Endothelial cell (in vitro differentiated cells): Measurements from ENCODE around the gene ANAPC2. TPM values are rescaled to one million over a fixed set of nuclear protein-coding genes. Genes with fewer than 3 reads are reported as not detected.

Experiments used
- DNase-seq: peaks from one replicate; pipeline ENCODE4 v3.0.0; 2021; ENCODE audit warnings: low spot score
- H3K27ac Mint-ChIP-seq: one replicate; pipeline ENCODE4 v1.8.0; 2021; ENCODE audit warnings: mixed read lengths, inconsistent platforms; ENCODE audit not compliant: unreplicated experiment
- H3K27me3 Mint-ChIP-seq: one replicate; pipeline ENCODE4 v1.8.0; 2021; ENCODE audit warnings: mild to moderate bottlenecking, moderate library complexity, mixed read lengths, inconsistent platforms; ENCODE audit not compliant: unreplicated experiment
- H3K36me3 Mint-ChIP-seq: one replicate; pipeline ENCODE4 v1.8.0; 2021; ENCODE audit warnings: mild to moderate bottlenecking, low read depth, mixed read lengths, inconsistent platforms; ENCODE audit not compliant: unreplicated experiment
- H3K4me1 Mint-ChIP-seq: one replicate; pipeline ENCODE4 v1.8.0; 2021; ENCODE audit warnings: mild to moderate bottlenecking, mixed read lengths, inconsistent platforms; ENCODE audit not compliant: unreplicated experiment
- H3K4me3 Mint-ChIP-seq: one replicate; pipeline ENCODE4 v1.8.0; 2021; ENCODE audit warnings: mild to moderate bottlenecking, mixed read lengths, inconsistent platforms; ENCODE audit not compliant: unreplicated experiment
- H3K9me3 Mint-ChIP-seq: one replicate; pipeline ENCODE4 v1.8.0; 2021; ENCODE audit warnings: mixed read lengths, inconsistent platforms; ENCODE audit not compliant: unreplicated experiment
- CTCF ChIP-seq: fragments of 200-600 bp; sonication (generic); IDR thresholded peaks from one replicate; pipeline ENCODE4 v1.5.0; 2021; ENCODE audit warnings: antibody characterized with exemption; ENCODE audit not compliant: unreplicated experiment
- total RNA-seq: library from RNA; stranded (reverse); fragmentation: NEBNext Ultra II Directional; extraction: Animal tissue kit (Norgen Biotek cat#: 25700); gene quantifications from one replicate; pipeline ENCODE4 v1.2.1, GENCODE V29; 2021; ENCODE audit not compliant: unreplicated experiment

The ANAPC2 gene
- total RNA-seq, 1 donor from 2014 or later: 76.8 TPM

- H3K9me3 Mint-ChIP-seq: no peaks in the 10 kb centered on the region
- H3K4me1 Mint-ChIP-seq: no peaks in the 10 kb centered on the region
- no peak overlapping the region for H3K27ac Mint-ChIP-seq
- H3K36me3 Mint-ChIP-seq: no peaks in the 10 kb centered on the region
- H3K4me3 Mint-ChIP-seq: no peak overlapping the region
- no peak for TF ChIP-seq CTCF
- no peak for DNase-seq
- no peaks in the 10 kb centered on the region for H3K27me3 Mint-ChIP-seq
These were observed 43.7 kb upstream of the ANAPC2 start for GRCh38 chr9:137232101-137232500.

GRCh38 chr9:137231372-137232039, 43.1 kb upstream of the ANAPC2 start:
- Mint-ChIP-seq H3K36me3 (no peaks in the 10 kb centered on the region), H3K4me3 (no peak overlapping the region), H3K27me3 (no peaks in the 10 kb centered on the region), H3K9me3 (no peaks in the 10 kb centered on the region), H3K4me1 (no peaks in the 10 kb centered on the region), H3K27ac (no peak overlapping the region)
- no peak for DNase-seq
- TF ChIP-seq CTCF: no peak

GRCh38 chr9:137230705-137231371, 42.5 kb upstream of the ANAPC2 start, which contains the start of gene SLC34A3:
Gene SLC34A3 (plus strand): TSS chr9:137230901. CDS start chr9:137231703, 802 bp downstream.
- Mint-ChIP-seq H3K4me3 (no peak within 1 kb of the TSS), H3K27me3 (peaks cover 4% of the 10 kb centered on the region), H3K36me3 (no peaks in the 10 kb centered on the region), H3K27ac (no peak within 1 kb of the TSS), H3K9me3 (no peaks in the 10 kb centered on the region), H3K4me1 (no peaks in the 10 kb centered on the region)
- DNase-seq: no peak
- no peak for TF ChIP-seq CTCF

GRCh38 chr9:137229903-137230704, 41.7 kb upstream of the ANAPC2 start:
- TF ChIP-seq CTCF: no peak
- no peak for DNase-seq
- no peak overlapping the region for H3K27ac Mint-ChIP-seq
- no peaks in the 10 kb centered on the region for H3K36me3 Mint-ChIP-seq
- no peaks in the 10 kb centered on the region for H3K9me3 Mint-ChIP-seq
- no peaks in the 10 kb centered on the region for H3K4me1 Mint-ChIP-seq
- H3K27me3 Mint-ChIP-seq: peaks cover 7% of the 10 kb centered on the region
- no peak overlapping the region for H3K4me3 Mint-ChIP-seq
